Skin of body (tissue), 3 donors: ENCODE data around the gene CYB561. TPM values are rescaled to one million over a fixed set of nuclear protein-coding genes. Genes with fewer than 3 reads are reported as not detected.
A peak's percentile ranks its signal among the peaks of the same experiment; 100 is the strongest.

Experiments used
- DNase-seq: peaks from one replicate; lab custom pipeline; 2025; lab: John Stamatoyannopoulos, UW
- small RNA-seq: library from RNA; depleted of rRNA; stranded (forward); fragments of <200 nt; gene quantifications from one replicate; pipeline ENCODE3, GENCODE V24; 2014; ENCODE audit warnings: low replicate concordance
- total RNA-seq: library from RNA; depleted of rRNA; stranded (reverse); fragments of >200 nt; gene quantifications from one replicate; pipeline ENCODE4 v1.2.3, GENCODE V29; 2014

Gene CYB561
- total RNA-seq, 1 donor from 2014 or later = 13.0 TPM

DNA sequence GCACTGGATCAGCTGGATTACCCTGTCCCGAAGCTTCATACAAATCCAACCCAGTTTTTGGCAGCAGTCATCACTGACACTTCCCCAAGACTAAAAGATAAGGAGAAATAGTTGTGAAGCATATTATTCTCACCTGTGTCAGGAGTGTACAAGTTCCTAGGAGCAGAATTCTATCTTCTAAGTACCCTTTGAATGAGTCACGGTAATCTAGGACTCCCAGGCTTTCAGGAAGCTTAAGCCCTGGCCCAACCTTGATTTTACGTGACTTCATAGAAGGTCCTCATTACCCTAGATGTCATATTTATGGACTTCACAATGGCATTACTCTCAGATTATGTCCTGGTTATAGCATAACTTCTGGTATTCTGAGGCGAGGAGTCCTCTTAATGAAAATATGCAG is 31.9 kb downstream of the CYB561 start:
- DNase-seq = no peak

DNA sequence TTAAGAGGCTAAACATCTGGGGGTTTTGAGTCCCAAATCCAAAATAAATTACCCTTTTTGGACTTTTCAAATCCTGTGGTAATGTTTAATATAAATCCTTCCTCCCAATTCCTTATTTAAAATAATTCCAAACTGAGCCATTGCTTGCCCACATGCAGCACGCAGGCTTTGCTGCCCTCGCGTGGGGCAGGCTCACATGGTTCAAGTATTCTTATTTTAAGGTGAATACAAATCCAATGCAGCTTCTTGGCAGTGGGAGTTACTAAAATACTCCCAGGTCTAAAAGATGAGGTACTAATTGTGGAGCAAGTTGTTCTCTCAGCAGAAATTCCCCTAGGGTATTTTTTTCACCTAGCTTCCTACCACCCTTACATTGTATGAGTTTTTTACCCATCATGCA is 33.0 kb downstream of the CYB561 start:
- no peak for DNase-seq

DNA sequence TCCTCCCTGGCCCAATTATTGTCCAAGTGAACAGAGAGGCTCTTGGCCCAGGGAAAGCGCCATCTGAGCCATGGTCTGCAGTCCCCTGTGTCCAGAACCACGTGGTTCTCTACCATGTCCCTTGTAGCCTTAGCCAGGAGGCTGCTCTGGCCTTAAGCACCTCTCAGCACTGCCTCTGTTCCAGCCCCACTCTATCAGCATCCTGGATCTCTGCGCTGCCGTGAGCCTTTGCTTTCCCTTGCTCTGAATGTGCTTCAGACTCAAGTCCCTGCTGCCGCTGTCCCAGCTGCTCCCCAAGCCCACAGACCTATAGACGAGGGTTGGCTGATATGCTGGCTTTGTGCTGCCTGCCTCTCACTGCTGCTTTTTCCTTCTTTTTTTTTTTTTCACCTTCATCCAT is 33.9 kb downstream of the CYB561 start:
- DNase-seq = no peak

DNA sequence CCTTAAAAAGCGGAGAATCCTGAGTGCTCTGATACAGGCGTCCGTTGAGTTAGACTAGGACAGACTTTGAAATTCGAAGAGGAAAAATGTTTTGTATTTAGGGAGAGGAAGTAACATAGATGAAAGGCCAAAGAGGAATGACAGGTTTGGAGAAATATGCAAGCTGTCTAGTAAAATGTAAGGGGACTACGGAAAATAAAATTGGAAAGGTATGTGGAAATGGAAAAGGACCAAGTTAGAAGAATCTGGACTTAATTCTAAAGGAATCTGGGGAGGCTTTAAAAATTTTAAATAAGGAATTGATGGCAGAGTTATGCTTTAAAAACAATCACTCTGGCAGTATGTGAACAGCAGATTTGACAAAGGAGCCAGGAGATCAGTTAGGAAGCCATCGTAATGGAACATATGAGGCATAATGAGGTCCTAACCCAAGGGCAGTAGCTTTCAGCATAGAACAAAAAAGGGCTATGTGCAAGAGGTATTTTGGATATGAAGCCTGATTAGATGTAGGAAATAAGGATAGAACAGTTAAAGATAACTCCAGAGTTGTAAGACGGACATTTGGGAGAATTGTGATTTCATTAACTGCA is 38.3 kb downstream of the CYB561 start:
- DNase-seq = peak; percentile 22

DNA sequence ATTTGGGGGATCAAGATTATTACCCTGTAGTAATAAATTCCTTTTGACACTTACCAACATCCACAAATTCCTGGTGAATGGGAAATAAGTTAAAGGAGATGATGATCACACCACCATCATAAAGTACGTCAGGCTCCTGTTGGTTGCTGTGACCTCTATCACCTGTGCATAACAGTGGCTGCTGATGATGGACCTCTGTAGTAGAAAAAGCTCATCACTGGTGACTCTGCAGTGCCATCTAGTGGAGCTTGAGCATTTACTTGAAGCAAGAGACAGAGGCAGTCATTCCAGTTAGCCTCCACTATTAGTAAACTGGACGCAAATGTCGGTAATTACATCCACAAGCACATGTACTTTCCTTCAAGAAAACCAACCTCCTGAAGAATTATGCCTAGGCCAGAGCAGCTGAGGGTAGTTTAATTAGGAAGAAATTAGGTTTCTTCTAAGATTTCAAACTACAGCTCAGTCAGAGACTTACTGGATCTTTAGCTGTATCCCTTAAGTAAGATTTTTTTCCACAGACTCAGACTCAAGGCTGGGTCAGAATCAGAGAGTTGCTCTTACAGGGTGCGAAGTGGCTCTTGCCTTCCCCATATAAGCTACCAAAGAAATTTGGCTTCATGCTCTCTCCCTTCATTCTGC is 39.3 kb downstream of the CYB561 start:
- peak; percentile 63 for DNase-seq

DNA sequence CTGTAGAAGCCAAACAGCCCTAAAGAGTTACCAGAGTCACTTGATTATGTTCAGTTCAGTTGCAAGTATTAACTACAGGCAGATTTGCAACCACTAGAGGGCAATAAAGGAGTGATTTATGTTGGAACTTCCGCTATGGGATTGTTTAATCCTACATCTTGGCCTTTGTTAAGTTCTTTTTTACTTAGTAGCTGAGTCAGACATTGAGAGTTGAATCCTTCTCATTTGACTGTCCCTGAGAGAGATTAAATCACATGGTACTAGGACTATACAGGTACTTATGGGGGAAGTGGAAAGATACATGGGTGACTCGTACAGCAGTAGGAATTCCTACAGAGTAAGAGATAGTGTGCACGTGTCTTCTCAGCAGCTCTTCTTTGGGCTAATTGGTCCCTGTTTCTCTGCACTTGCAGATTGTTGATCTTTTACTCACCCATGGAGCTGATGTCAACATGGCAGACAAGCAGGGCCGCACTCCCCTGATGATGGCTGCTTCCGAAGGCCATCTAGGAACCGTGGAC is 40.3 kb downstream of the CYB561 start:
- peak; percentile 91 for DNase-seq

DNA sequence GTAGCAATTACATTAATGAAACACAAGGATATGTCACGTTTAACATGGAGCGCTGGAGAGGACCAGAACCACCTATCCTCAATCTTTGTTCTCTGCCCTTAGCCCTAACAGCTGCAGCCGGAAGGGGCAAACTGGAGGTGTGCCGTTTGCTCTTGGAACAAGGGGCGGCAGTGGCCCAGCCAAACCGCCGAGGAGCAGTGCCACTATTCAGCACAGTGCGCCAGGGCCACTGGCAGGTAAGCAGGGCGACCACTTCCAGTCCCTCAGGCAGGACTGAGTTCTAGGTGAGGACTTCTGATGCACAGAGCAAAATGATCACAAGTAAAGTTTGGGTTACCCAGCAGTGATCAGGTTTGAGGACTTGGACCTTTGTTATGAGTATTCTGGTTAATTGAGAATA is 41.1 kb downstream of the CYB561 start:
- DNase-seq = no peak

DNA sequence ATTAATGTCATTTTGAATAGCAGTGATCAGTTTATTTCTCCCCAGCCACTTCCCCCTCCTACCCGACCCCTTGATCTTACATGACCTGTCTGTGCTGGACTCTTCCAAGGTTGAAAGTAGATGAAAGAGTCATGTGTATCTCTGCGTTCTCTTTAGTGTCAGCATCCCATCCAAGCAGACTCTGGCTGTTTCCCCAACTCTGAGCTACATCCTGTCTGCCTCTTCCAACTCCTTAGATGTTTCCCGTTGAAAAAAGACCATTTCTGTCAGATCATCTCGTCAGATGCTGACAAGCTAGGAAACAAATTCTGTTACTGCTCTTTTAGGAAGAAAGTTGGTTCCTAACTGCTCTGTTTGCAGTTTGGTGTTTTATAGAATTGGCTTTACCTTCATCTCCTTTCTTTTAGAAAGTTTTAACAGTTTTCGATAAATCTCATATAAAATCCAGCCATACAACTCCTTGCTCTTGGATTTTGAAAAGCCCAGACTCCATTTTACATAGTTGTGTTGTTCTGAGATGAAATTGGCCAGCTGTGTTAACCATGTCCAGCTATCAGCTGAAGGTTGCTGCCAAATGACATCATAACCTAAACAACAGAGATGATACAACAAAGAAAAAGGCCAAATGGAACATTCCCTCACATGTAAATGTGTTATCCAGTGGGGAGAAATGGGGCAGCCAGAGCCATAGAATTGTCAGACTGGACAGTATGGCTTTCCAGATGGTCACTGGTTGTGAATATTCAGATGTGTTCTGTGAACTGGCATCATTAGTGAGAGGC is 43.5 kb downstream of the CYB561 start:
- DNase-seq = peak; percentile 61

DNA sequence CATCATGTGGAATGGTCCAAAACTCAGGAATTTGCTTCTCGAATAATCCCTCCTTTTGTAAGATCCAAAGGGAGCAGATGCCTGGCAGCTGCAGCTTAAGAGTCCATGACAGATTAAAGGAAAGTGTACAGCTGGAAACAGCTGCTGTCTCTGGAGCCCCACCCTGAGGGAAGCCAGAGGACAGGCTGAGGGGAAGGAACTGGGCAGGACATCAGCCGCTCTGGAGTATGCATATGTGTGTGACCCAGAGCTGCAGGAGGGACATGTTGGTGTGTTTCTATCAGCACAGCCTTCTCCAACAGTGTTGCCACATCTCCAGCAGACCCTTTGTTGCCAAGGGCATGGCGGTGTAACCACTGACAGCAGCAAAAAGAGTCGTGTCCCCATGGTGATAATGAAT is 46.2 kb downstream of the CYB561 start:
- peak; percentile 83 for DNase-seq

DNA sequence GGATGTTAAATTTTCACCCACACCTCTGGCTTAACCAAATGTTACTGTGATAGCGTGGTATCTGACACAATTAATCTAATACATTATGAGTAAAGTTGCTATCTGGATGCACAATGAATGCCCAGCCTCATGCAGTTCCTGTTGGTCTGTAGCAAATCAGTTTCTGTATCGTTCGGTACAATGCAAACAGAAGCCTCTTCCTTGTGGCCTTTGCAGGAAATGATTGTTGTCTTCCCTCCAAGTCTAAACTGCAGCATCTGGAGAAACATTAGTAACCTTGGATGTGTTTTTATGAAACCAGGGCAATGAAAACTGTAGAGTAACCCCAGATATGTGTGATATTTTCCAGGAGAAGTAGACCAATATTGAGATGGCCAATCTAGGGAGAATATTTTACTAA is 46.8 kb downstream of the CYB561 start:
- peak; percentile 77 for DNase-seq

DNA sequence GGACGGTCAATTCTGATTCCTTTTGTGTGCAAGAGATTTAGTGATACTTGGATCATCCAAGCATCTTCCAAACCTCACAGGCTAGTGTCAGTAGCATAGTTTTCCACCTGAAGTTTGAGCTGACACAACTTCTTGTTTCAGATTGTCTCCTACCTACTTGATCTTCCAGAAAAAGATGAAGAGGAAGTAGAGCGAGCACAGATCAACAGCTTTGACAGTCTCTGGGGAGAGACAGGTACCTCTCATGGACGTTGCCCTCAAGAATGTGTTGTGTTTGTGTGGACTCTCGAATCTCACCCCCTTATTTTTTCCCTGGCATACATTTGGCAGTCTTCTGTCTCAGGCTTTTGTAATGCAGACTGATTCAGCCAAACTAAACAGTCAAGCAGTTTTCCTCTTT is 47.4 kb downstream of the CYB561 start:
- DNase-seq = no peak

DNA sequence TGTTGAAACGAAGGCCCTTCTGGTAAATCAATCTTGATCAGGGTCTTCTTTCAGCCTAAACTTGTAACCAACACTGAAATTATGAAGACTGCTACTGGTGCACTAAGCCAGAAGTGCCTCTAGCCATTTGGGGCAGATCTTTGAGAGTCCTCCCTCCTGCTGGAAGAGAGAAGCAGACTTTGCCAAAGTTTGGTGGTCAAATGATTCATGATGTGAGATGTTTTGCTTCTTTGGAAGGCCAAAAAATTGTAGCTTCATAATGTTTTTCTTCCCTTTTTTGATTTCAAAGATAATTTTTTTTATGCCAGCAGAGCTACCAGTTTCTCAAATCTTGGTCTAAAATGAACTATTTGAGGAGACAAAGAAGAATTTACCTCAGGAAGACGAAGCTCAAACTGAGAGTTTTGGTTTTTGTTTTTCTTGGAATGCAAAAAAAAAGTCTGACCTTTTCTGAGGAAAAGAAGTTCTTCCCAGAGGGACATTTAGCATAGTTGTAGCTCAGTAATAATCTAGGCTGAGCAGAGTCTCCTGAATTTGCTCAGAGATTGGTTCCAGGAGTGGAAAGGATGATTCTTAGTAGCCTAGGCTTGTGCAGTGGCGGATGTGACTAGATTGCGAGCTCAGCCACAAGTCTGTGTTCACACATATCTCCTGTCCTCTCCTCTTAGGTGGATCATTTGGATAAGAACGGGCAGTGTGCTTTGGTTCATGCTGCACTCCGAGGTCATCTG is 50.9 kb downstream of the CYB561 start:
- no peak for DNase-seq

DNA sequence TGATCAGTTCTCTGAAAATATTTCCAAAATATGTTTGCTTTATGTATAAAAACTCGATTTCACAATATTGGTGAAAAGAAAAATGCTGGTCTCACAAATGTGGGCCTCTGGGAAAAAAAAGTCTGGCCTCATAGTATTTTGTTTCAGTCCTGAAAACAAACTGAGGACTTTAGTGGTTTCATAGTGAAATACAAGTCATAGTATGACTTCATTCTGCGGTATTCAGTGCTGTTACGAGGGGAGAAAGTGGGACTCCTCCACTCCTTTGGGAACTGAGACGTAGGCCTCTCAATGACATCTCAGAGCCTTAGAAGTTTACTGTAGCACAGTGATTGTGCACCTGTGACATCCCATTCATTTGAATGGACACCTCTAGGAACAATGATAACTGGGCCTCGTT is 56.0 kb downstream of the CYB561 start:
- no peak for DNase-seq

DNA sequence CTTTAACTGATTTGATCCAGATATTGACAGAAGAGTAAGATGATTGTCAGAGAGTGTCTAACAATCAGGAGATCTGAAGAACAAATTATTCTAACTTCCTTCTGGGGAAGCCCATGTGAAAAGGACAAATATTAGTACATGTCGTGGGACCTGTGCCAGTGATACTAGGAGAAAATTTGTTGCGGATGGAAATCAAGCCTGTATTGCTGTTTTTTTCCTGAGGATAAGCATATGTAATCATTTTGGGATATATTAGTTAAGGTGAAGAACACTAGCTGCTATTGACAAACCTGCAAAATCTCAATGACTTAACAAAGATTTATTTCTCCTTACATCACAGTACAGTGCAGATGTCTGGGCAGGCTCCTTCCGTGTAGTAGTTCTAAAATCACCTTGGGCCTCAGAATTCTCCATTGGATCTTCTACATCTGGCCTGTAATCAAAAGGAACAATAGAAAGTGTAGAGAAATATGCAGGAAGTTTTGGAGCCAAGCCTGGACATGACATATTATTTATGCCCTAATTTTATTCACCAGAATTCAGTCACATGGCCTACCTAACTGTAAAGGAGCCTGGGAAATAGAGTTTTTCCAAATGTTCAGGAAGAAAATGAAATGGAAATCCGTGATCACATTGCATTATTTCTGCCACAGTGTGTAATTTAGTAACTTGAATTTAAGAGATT is 58.3 kb downstream of the CYB561 start:
- DNase-seq = no peak

DNA sequence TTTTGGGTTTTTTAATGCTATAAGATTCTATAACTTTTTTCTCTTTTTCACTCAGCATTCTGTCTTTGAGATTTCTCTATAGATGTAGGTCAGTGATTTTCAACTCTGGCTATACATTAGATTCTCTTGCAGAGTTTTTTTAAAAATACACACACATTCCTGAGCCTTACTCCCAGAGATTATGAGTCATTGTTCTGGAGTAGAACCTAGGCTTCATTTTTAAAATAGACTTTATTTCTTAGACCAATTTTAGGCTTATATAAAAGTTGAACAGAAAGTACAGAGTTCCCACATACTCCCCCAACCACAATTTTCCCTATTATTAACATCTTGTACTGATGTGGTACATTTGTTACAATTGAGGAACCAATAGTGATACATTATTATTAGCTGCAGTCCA is 63.3 kb downstream of the CYB561 start:
- no peak for DNase-seq

Small RNA genes within 50 kb of the gene (small RNA-seq; reads per million reads assigned to genes)
- not detected for gene AC005828.6

Other genes with a start within 250 kb of the CYB561 start
- gene ACE, start 30.8 kb upstream of the CYB561 start, total RNA-seq = 5.6 TPM
- not detected for gene KCNH6, start 77.1 kb upstream of the CYB561 start, total RNA-seq
- gene DCAF7, start 104.2 kb upstream of the CYB561 start, total RNA-seq = 17.3 TPM
- 7.4 TPM for gene TACO1, start 154.6 kb upstream of the CYB561 start, total RNA-seq
- gene MAP3K3, start 176.1 kb upstream of the CYB561 start, total RNA-seq = 24.6 TPM